Muscle of leg (tissue), 16 donors: ENCODE results near the gene PATZ1. TPM values are rescaled to one million over a fixed set of nuclear protein-coding genes. Genes with fewer than 3 reads are reported as not detected.
A peak's percentile ranks its signal among the peaks of the same experiment; 100 is the strongest.
"Not testable (repeated sequence)": the region's sequence is repeated elsewhere in the genome, so short reads cannot be mapped to it uniquely, and the experiment has no call there.

ENCODE experiments used
- DNase-seq: peaks from one replicate; pipeline ENCODE4 v3.0.0; 2013
- H3K27ac ChIP-seq: one replicate; pipeline ENCODE4 v1.5.1; 2013; ENCODE audit warnings: mild to moderate bottlenecking, low read length, control low read depth
- H3K27me3 ChIP-seq: one replicate; pipeline ENCODE4 v1.6.1; 2013; ENCODE audit warnings: low read length; ENCODE audit not compliant: control insufficient read depth, insufficient read depth
- H3K36me3 ChIP-seq: one replicate; pipeline ENCODE4 v1.6.1; 2013; ENCODE audit warnings: low read length; ENCODE audit not compliant: control insufficient read depth, insufficient read depth
- H3K4me1 ChIP-seq: one replicate; pipeline ENCODE4 v1.6.1; 2013; ENCODE audit warnings: low read length; ENCODE audit not compliant: control insufficient read depth, insufficient read depth
- H3K4me3 ChIP-seq: one replicate; pipeline ENCODE4 v1.5.1; 2013; ENCODE audit warnings: low read length, control low read depth
- H3K9me3 ChIP-seq: replicated peaks from 2 replicates; pipeline ENCODE4 v1.6.1; 2013; ENCODE audit warnings: low read depth, low read length; ENCODE audit not compliant: control insufficient read depth
- WGBS: methylation state at CpG from one replicate; pipeline ENCODE4 v1.1.5; 2013; ENCODE audit warnings: missing lambda C conversion rate; ENCODE audit not compliant: insufficient coverage; 5-methylcytosine and 5-hydroxymethylcytosine counted together
- long read RNA-seq, 11 donors: transcript quantifications; one replicate each; lab custom pipeline, GENCODE V29; 2026
- polyA plus RNA-seq, 8 donors: library from polyadenylated mRNA; unstranded; fragments of 120-200 nt; gene quantifications; one replicate each; pipeline versions ENCODE4 v1.2.1 to v1.2.3, GENCODE V29; 2013; ENCODE audit warnings: inconsistent platforms in 1 of 8, low replicate concordance in 1 of 8; ENCODE audit not compliant: insufficient read length in 8 of 8, insufficient read depth in 1 of 8
- total RNA-seq: library from RNA; stranded (reverse); fragments of 120-200 nt; gene quantifications from one replicate; pipeline ENCODE4 v1.2.4, GENCODE V29; 2013

Gene PATZ1, protein sequence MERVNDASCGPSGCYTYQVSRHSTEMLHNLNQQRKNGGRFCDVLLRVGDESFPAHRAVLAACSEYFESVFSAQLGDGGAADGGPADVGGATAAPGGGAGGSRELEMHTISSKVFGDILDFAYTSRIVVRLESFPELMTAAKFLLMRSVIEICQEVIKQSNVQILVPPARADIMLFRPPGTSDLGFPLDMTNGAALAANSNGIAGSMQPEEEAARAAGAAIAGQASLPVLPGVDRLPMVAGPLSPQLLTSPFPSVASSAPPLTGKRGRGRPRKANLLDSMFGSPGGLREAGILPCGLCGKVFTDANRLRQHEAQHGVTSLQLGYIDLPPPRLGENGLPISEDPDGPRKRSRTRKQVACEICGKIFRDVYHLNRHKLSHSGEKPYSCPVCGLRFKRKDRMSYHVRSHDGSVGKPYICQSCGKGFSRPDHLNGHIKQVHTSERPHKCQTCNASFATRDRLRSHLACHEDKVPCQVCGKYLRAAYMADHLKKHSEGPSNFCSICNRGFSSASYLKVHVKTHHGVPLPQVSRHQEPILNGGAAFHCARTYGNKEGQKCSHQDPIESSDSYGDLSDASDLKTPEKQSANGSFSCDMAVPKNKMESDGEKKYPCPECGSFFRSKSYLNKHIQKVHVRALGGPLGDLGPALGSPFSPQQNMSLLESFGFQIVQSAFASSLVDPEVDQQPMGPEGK
- total RNA-seq (16.5 TPM), polyA plus RNA-seq (10 to 100 TPM; 22.0 to 28.5 (median 25.5) TPM)
- long read RNA-seq, donor 1, partial matches to known transcripts, result 0 of 3 reads
- long read RNA-seq, donor 1, other reads (novel, unspliced or antisense), result 0 of 3 reads
- long read RNA-seq, donor 2, result 0 reads
- long read RNA-seq, donor 3, transcript PATZ1-201 (3 exons, 2,516 nt), result major isoform, 7 of 13 reads
- long read RNA-seq, donor 3, partial matches to known transcripts, result 0 of 13 reads
- long read RNA-seq, donor 3, other reads (novel, unspliced or antisense), result 0 of 13 reads
- long read RNA-seq, donor 4, partial matches to known transcripts, result 6 of 11 reads
- long read RNA-seq, donor 4, other reads (novel, unspliced or antisense), result 0 of 11 reads
- long read RNA-seq, donor 5, transcript PATZ1-201 (3 exons, 2,516 nt), result major isoform, 6 of 15 reads
- long read RNA-seq, donor 5, partial matches to known transcripts, result 0 of 15 reads
- long read RNA-seq, donor 5, other reads (novel, unspliced or antisense), result 0 of 15 reads
- long read RNA-seq, donor 6, partial matches to known transcripts, result 0 of 6 reads
- long read RNA-seq, donor 6, other reads (novel, unspliced or antisense), result 0 of 6 reads
- long read RNA-seq, donor 7, partial matches to known transcripts, result 0 of 5 reads
- long read RNA-seq, donor 7, other reads (novel, unspliced or antisense), result 0 of 5 reads
- long read RNA-seq, donor 8, partial matches to known transcripts, result 9 of 11 reads
- long read RNA-seq, donor 8, other reads (novel, unspliced or antisense), result 0 of 11 reads
- long read RNA-seq, donor 9, partial matches to known transcripts, result 0 of 3 reads
- long read RNA-seq, donor 9, other reads (novel, unspliced or antisense), result 0 of 3 reads
- long read RNA-seq, donor 10, partial matches to known transcripts, result 0 of 9 reads
- long read RNA-seq, donor 10, other reads (novel, unspliced or antisense), result 0 of 9 reads
- long read RNA-seq, donor 11, partial matches to known transcripts, result 0 of 4 reads
- long read RNA-seq, donor 11, other reads (novel, unspliced or antisense), result 0 of 4 reads

DNA sequence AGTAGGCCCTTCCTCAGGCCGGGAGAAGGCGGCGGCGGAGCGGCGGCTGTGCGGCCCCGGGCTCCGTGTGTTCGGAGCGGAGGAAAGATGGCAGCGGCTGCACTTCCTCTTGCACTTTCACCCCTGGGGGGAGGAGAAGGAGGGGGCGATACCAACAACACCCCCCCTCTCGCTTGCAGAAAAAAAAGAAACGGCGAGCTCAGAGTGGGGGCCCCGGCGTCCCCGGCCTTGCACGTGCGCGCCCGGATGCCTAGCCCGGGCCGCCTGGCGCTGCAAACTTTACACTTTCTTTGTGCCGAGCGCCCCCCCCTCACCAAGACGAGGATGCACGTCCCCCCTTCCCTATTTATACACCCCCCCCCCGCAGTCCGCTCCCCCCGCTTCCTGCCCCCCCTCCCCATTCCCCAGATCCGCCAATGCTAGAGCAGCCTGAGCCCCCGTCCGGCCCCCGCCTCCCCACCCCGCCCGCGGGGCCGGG, at the start of gene PATZ1:
Gene PATZ1 (minus strand): TSS at position 92 of the 478 bp plus-strand sequence. CDS start 744 bp downstream, outside the sequence.
- Histone ChIP-seq H3K4me3 (peak within 1 kb of the TSS; percentile 75), H3K27me3 (no peaks in the 10 kb centered on the region), H3K27ac (peak within 1 kb of the TSS; percentile 85), H3K4me1 (peaks cover 40% of the 10 kb centered on the region), H3K36me3 (peaks cover 31% of the 10 kb centered on the region), H3K9me3 (no peaks in the 10 kb centered on the region)
- 0% methylated on average over 2 of the region's 41 CpGs for WGBS
- peak; percentile 96 for DNase-seq

DNA sequence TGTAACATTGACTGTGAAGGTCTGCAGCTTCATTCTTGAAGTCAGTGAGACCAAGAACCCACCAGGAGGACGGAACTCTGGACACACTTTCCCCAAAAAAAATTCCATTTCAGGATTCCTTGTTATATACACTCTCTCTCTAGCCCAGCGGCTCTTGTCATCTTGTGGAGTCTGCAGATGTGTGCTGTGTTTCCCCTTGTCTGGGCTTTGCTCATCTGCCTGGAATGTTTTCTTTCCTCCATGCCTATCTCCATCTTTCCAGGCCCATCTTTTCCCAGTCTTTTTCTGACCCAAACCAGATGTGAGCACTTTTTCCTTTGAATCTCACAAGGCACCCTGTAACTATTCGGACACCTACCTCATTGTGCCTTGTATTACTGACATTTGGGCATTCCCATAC, 48.2 kb upstream of the PATZ1 start:
- WGBS, result 83% methylated on average over 1 of the region's 3 CpGs

DNA sequence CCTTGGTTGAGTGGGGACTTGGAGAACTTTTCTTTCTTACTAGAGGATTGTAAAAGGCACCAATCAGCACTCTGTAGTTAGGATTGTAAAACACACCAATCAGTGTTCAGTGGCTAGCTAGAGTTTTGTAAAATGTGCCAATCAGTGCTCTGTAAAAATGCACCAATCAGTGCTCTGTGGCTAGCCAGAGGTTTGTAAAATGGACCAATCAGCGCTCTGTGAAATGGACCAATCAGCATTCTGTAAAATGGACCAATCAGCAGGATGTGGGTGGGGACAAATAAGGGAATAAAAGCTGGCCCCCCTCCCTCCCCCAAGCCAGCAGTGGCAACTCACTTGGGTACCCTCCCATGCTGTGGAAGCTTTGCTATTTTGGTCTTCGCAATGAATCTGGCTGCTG, 47.7 kb upstream of the PATZ1 start:
- no peak for DNase-seq
- Histone ChIP-seq H3K9me3 (no peaks in the 10 kb centered on the region), H3K36me3 (no peaks in the 10 kb centered on the region), H3K27ac (no peak overlapping the region), H3K4me3 (no peak overlapping the region), H3K27me3 (no peaks in the 10 kb centered on the region), H3K4me1 (no peaks in the 10 kb centered on the region)
- WGBS, result 88% methylated on average over 1 of the region's 2 CpGs

More for the DNA sequence above, 48.2 kb upstream of the PATZ1 start:
- no peaks in the 10 kb centered on the region for H3K4me1 ChIP-seq
- H3K4me3 ChIP-seq, result no peak overlapping the region
- H3K9me3 ChIP-seq, result no peaks in the 10 kb centered on the region
- DNase-seq, result no peak
- no peaks in the 10 kb centered on the region for H3K27me3 ChIP-seq
- H3K36me3 ChIP-seq, result no peaks in the 10 kb centered on the region
- no peak overlapping the region for H3K27ac ChIP-seq

DNA sequence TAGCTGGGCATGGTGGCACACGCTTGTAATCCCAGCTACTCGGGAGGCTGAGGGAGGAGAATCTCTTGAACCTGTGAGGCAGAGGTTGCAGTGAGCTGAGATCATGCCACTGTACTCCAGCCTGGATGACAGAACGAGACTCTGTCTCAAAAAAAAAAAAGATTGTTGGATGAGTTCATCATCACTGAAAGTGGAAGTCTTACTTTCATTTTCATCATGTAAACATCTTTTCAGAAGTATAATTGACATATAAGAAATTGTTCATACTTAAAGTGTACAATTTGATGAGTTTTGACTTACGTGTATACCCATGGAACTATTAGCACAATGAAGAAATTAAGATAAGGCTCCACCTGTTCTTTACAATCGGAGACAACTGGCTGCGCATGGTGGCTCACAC, 32.5 kb upstream of the PATZ1 start:
- not testable (repeated sequence) for DNase-seq, H3K9me3 ChIP-seq, H3K36me3 ChIP-seq, H3K4me1 ChIP-seq, H3K27me3 ChIP-seq, H3K27ac ChIP-seq, H3K4me3 ChIP-seq
- WGBS, result 96% methylated on average over 4 of the region's 6 CpGs

DNA sequence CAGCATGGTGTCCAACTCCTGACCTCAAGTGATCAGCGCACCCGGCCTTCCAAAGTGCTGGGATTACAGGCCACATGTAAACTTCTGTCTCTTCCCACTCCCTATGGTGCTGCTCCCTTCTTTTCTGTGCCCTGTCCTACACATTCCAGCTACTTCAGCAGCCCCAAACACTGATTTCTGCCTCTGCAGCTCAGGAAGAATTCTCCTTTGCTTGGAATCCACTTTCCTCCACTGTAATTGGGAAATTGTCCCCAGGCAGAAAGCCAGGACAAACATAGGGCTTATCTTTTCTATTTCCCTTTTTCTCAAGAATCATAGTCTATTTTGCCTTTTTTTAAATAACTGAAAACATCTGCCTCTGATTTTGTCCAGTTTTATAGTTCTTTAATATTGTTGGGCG, 32.0 kb upstream of the PATZ1 start:
- Histone ChIP-seq H3K9me3 (no peaks in the 10 kb centered on the region), H3K4me1 (no peaks in the 10 kb centered on the region), H3K36me3 (no peaks in the 10 kb centered on the region), H3K4me3 (no peak overlapping the region), H3K27me3 (no peaks in the 10 kb centered on the region), H3K27ac (no peak overlapping the region)
- WGBS, result 63% methylated on average over 2 of the region's 3 CpGs
- peak; percentile 25 for DNase-seq

DNA sequence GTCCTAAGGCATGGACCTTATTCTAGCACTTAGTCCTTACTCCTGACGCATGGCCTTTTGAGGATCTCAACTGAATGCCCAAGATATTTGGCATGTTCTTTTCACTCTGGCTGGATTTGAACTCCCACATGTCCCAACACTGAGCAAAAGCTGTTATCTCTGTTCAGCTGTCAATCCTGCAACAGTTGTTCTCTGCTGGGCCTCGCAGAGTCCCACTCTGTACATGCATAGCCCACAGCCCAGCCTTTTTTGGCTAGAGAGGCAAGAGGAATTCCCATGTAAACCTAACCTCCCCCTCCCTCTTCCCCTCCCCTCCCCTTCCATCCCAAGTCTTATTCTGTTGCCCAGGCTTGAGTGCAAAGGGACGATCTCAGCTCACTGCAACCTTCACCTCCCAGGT, 31.5 kb upstream of the PATZ1 start:
- Histone ChIP-seq H3K9me3 (no peaks in the 10 kb centered on the region), H3K27ac (no peak overlapping the region), H3K4me1 (no peaks in the 10 kb centered on the region), H3K27me3 (no peaks in the 10 kb centered on the region), H3K36me3 (no peaks in the 10 kb centered on the region), H3K4me3 (no peak overlapping the region)
- WGBS, result 65% methylated on average over 2 of the region's 3 CpGs
- peak; percentile 37 for DNase-seq

DNA sequence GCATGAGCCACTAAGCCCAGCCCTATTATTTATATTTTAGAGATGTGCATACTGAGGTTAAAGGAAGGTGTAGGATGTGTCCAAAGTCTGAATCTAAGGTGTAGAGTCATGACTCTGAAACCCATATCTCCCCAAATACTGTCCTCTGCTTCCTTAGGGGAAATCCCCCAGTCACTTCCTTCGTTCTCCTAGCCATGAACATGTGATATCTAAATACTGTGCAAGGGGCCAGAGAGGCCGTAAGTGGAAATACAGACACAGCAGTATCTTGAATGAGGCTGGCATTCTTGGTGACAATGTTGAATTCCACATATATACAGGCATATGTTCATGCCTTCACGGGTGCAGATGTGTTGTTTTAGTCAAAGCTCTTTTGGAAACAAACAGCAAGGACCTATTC, 21.3 kb upstream of the PATZ1 start:
- Histone ChIP-seq H3K36me3 (no peaks in the 10 kb centered on the region), H3K27ac (no peak overlapping the region), H3K9me3 (no peaks in the 10 kb centered on the region), H3K4me1 (peaks cover 5% of the 10 kb centered on the region), H3K4me3 (no peak overlapping the region), H3K27me3 (no peaks in the 10 kb centered on the region)
- WGBS, result 60% methylated on average over 1 of the region's 3 CpGs
- DNase-seq, result peak; percentile 8

DNA sequence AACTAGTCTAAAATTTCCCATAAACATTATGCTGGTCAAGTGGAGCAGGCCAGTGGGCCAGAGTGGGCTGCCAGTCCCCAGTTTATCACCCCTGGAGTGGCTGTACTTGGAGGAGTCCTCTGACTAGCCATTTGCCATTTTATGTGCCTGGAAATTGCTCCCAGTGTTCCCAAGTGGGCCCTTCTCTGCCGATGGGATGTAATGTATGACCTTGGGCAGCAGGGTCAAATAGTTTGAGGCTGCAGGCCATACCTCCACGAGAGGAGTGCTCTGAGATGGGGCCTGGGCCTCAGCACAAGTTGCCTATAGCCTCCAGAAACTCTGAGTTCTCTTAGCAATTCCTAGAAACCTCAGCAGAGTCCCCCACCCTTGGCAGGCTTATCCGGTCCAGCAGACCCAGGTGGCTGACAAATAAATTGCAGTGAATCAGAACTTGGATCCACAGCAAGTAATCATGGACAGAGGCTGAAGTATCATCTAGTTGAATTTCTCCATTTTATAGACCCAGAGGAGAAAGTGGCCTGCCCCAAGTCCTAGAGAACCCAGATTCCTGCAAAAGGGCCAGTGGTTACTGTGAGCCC, 17.8 kb upstream of the PATZ1 start:
- Histone ChIP-seq H3K4me1 (peaks cover 5% of the 10 kb centered on the region), H3K9me3 (no peaks in the 10 kb centered on the region), H3K27me3 (no peaks in the 10 kb centered on the region), H3K4me3 (no peak overlapping the region), H3K27ac (peak overlapping the region; percentile 77), H3K36me3 (no peaks in the 10 kb centered on the region)
- DNase-seq, result peak; percentile 89
- WGBS, result no CpG with 5 or more reads among the region's 3 CpGs

DNA sequence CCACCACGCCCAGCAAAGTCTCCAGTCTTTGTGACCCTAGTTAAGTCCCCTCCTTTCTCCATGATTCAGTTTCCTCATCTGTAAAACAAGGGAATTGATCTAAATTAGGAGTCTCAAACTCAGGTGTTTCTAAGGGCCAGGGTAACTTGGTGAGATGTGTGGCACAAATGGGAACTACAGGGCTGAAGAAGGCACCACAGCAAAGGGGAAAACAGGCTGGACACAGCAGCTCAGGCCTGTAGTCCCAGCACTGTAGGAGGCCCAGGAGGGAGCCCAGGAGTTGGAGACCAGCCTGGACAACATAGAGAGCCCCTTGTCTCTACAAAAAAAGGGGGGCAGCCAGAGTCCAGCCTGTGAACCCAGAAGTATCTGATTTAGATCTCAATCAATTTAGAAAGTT, 15.6 kb upstream of the PATZ1 start:
- Histone ChIP-seq H3K27ac (no peak overlapping the region), H3K4me1 (peaks cover 5% of the 10 kb centered on the region), H3K4me3 (no peak overlapping the region), H3K36me3 (no peaks in the 10 kb centered on the region), H3K27me3 (no peaks in the 10 kb centered on the region), H3K9me3 (no peaks in the 10 kb centered on the region)
- WGBS, result no CpG with 5 or more reads among the region's 1 CpG
- no peak for DNase-seq
